Measurements from ENCODE around the gene SULF2. TPM values are rescaled to one million over a fixed set of nuclear protein-coding genes. Genes with fewer than 3 reads are reported as not detected.

The SULF2 gene
- total and polyA plus RNA-seq, 2 of the 4 experiments (the other 2 are of a cell fraction): 0.54 to 0.77 TPM

- ATAC-seq (ENCODE audit: low read depth): no peak
- Histone ChIP-seq H3K27me3 (ENCODE audit: control insufficient read depth, insufficient read depth, low read length) (peaks cover 8% of the 10 kb centered on the region), H3K27ac (ENCODE audit: insufficient read depth, low read length) (no peak overlapping the region), H3K9me1 (ENCODE audit: insufficient read depth, low read length) (no peaks in the 10 kb centered on the region), H4K8ac (ENCODE audit: low read depth in 2 of 2, low read length in 2 of 2) (no peak overlapping the region), H3K18ac (ENCODE audit: low read depth, low read length) (no peak overlapping the region), H3K4me1 (ENCODE audit: control insufficient read depth, insufficient read depth, low read length) (no peaks in the 10 kb centered on the region), H2BK5ac (ENCODE audit: low read depth, low read length, poor library complexity, severe bottlenecking) (no peak overlapping the region), H4K5ac (ENCODE audit: low read depth, low read length) (no peak overlapping the region), H3K4me3 (ENCODE audit: insufficient read depth, low read depth, low read length) (no peak overlapping the region), H3K4me2 (ENCODE audit: low read depth, low read length) (no peak overlapping the region), H4K91ac (ENCODE audit: insufficient read depth, low read depth, low read length) (no peak overlapping the region), H2BK15ac (ENCODE audit: low read depth, low read length) (no peak overlapping the region), H3K9me3 (ENCODE audit: control insufficient read depth, insufficient read depth, low read length) (no peaks in the 10 kb centered on the region), H2BK20ac (ENCODE audit: low read depth, low read length) (no peak overlapping the region), H3K23ac (ENCODE audit: low read depth, low read length) (no peak overlapping the region), H3K9ac (ENCODE audit: low read depth, low read length) (no peak overlapping the region), H2AFZ (replicated peaks; ENCODE audit: low read length, poor library complexity) (no peak overlapping the region), H2AK5ac (ENCODE audit: low read depth, low read length) (no peak overlapping the region), H2AK9ac (replicated peaks; ENCODE audit: low read depth, low read length, poor library complexity) (no peak overlapping the region), H3K56ac (ENCODE audit: extremely low read depth, insufficient read depth, low read length) (no peak overlapping the region), H2BK120ac (ENCODE audit: low read depth, low read length) (no peak overlapping the region), H3K79me1 (ENCODE audit: low read depth in 1 of 2, low read length in 2 of 2) (no peaks in the 10 kb centered on the region), H3K36me3 (ENCODE audit: control insufficient read depth, insufficient read depth, low read length) (no peaks in the 10 kb centered on the region), H4K20me1 (ENCODE audit: insufficient read depth, low read length) (no peaks in the 10 kb centered on the region), H3K14ac (replicated peaks; ENCODE audit: low read depth, low read length) (no peak overlapping the region), H3K4ac (ENCODE audit: low read depth, low read length) (no peak overlapping the region)
- dilution Hi-C loops (cut with HindIII; ENCODE audit: low sequenced_read_pairs, unreplicated experiment) (no loop called here), in situ Hi-C loops (cut with MboI; ENCODE audit: low sequenced_read_pairs) (no loop called here), intact Hi-C loops (cut with micrococcal nuclease) (no loop called here)
- DNase-seq: no peak
- POLR2A ChIA-PET (ENCODE audit: unreplicated experiment): no interaction called here
- no TSS peak for BruUV-seq (replicated peaks)
- CTCF ChIA-PET: no interaction called here
- TF ChIP-seq CTCF (conservative IDR thresholded peaks at IDR 0.05; ENCODE audit: low read depth, low read length): no peak
- no peak; the same call in 1 of the 2 replicates for TF ChIP-seq USF2 (IDR thresholded peaks at IDR 0.05; ENCODE audit: low read depth, low read length)
- TF ChIP-seq MAFK (IDR thresholded peaks at IDR 0.05; ENCODE audit: low read depth, low read length): no peak
- TF ChIP-seq MXI1 (IDR thresholded peaks at IDR 0.05; ENCODE audit: borderline replicate concordance, low read depth, low read length): no peak
- TF ChIP-seq POLR2A (IDR thresholded peaks at IDR 0.05; ENCODE audit: low read depth, low read length): no peak
- TF ChIP-seq CHD1 (IDR thresholded peaks at IDR 0.05; ENCODE audit: low read depth, low read length): no peak
- TF ChIP-seq NFE2L2 (IDR thresholded peaks at IDR 0.05; ENCODE audit: low read depth, low read length): no peak
- no peak for TF ChIP-seq RFX5 (IDR thresholded peaks at IDR 0.05; ENCODE audit: low read depth, low read length)
- no peak for TF ChIP-seq RAD21 (IDR thresholded peaks at IDR 0.05; ENCODE audit: low read length)
- no peak for TF ChIP-seq SMC3 (IDR thresholded peaks at IDR 0.05; ENCODE audit: low read depth, low read length)
- no peak for TF ChIP-seq RCOR1 (IDR thresholded peaks at IDR 0.05; ENCODE audit: insufficient replicate concordance, low read length)
- TF ChIP-seq MAZ (IDR thresholded peaks at IDR 0.05; ENCODE audit: borderline replicate concordance, low read depth, low read length): no peak
- no peak for TF ChIP-seq BHLHE40 (IDR thresholded peaks at IDR 0.05; ENCODE audit: low read depth, low read length)
- TF ChIP-seq CEBPB (IDR thresholded peaks at IDR 0.05; ENCODE audit: low read depth, low read length): no peak
- no peak for TF ChIP-seq ELK1 (IDR thresholded peaks at IDR 0.05; ENCODE audit: borderline replicate concordance, low read depth, low read length)
- no peak for TF ChIP-seq FOS (IDR thresholded peaks at IDR 0.05; ENCODE audit: low read depth, low read length)
- 75% methylated on average over 5 of the region's 8 CpGs; no CpG with 5 or more reads in 1 of the 2 experiments for WGBS, 2 experiments (ENCODE audit: extremely low coverage in 2 of 2, insufficient read length in 1 of 2)
Observed at GRCh38 chr20:47764154-47764733, 21.0 kb downstream of the SULF2 start.

All from IMR-90 (cell line).